SK-N-SH (cell line): Measurements from ENCODE around the gene USP40. TPM values are rescaled to one million over a fixed set of nuclear protein-coding genes. Genes with fewer than 3 reads are reported as not detected.
A peak's percentile ranks its signal among the peaks of the same experiment; 100 is the strongest.

Experiments
- CTCF ChIA-PET: fragments of 300-600, 350-600 bp; formaldehyde crosslinking; extraction: SDS; loops from one replicate; lab custom pipeline; 2021; lab: Yijun Ruan, JAX
- POLR2A ChIA-PET: fragments of 350-600 bp; sonication (Branson Sonifier 250); formaldehyde crosslinking; extraction: SDS; loops from one replicate; lab custom pipeline; 2020; ENCODE audit warnings: antibody characterized with exemption, inconsistent platforms; lab: Yijun Ruan, JAX
- DNase-seq: peaks from one replicate; pipeline ENCODE4 v3.0.0; 2012
- H2AFZ ChIP-seq: fragments of 200-600 bp; sonication (generic); 2 replicates; pipeline ENCODE4 v1.8.1; 2016; ENCODE audit warnings: antibody characterized with exemption, mild to moderate bottlenecking, low read depth
- H3F3A ChIP-seq: fragments of 200-600 bp; sonication (generic); replicated peaks from 2 replicates; pipeline ENCODE3; 2016; ENCODE audit warnings: antibody characterized with exemption, mild to moderate bottlenecking; ENCODE audit not compliant: insufficient read depth
- H3K27ac ChIP-seq, 2 experiments: fragments of 200-500 bp in 1 of 2; fragments of 200-600 bp in 1 of 2; sonication (Bioruptor generic) in 1 of 2; sonication (generic), shearing (Covaris generic) in 1 of 2; 2 replicates each; pipeline versions ENCODE4 v1.5.1 to v1.6.1; 2014 to 2016; ENCODE audit warnings: low read depth in 2 of 2, inconsistent platforms in 1 of 2, low read length in 1 of 2, mild to moderate bottlenecking in 1 of 2, mixed read lengths in 1 of 2
- H3K27me3 ChIP-seq: fragments of 200-600 bp; sonication (generic), shearing (Covaris generic); 2 replicates; pipeline ENCODE4 v1.6.1; 2016; ENCODE audit warnings: mixed run types; ENCODE audit not compliant: insufficient read depth
- H3K36me3 ChIP-seq, 2 experiments: fragments of 200-500 bp in 1 of 2; fragments of 200-600 bp in 1 of 2; sonication (Bioruptor generic) in 1 of 2; sonication (generic) in 1 of 2; replicated peaks in 1 of 2; 2 replicates each; pipeline versions ENCODE3 to v1.5.1; 2014 to 2016; ENCODE audit warnings: low read length in 1 of 2, mild to moderate bottlenecking in 1 of 2; ENCODE audit not compliant: insufficient read depth in 2 of 2, control insufficient read depth in 1 of 2
- H3K4me1 ChIP-seq, 2 experiments: fragments of 200-500 bp in 1 of 2; fragments of 200-600 bp in 1 of 2; sonication (Bioruptor generic) in 1 of 2; sonication (generic), shearing (Covaris generic) in 1 of 2; 2 replicates each; pipeline versions ENCODE4 v1.5.1 to v1.6.1; 2014 to 2016; ENCODE audit warnings: low read depth in 1 of 2, low read length in 1 of 2, mixed run types in 1 of 2; ENCODE audit not compliant: insufficient read depth in 2 of 2, control insufficient read depth in 1 of 2
- H3K4me2 ChIP-seq: fragments of 200-600 bp; sonication (generic), shearing (Covaris generic); 2 replicates; pipeline ENCODE4 v1.6.1; 2017; ENCODE audit warnings: mixed run types
- H3K4me3 ChIP-seq, 2 experiments: fragments of 200-500 bp in 1 of 2; fragments of 200-600 bp in 1 of 2; sonication (Bioruptor generic) in 1 of 2; sonication (generic), shearing (Covaris generic) in 1 of 2; 2 replicates each; pipeline versions ENCODE4 v1.5.1 to v1.8.1; 2014 to 2016; ENCODE audit warnings: low read depth in 2 of 2, inconsistent platforms in 1 of 2, low read length in 1 of 2, mild to moderate bottlenecking in 1 of 2, mixed read lengths in 1 of 2, moderate library complexity in 1 of 2
- H3K79me2 ChIP-seq: fragments of 200-600 bp; sonication (generic); 2 replicates; pipeline ENCODE4 v1.8.1; 2017; ENCODE audit warnings: mild to moderate bottlenecking; ENCODE audit not compliant: insufficient read depth
- H3K9ac ChIP-seq: fragments of 200-600 bp; sonication (generic); 2 replicates; pipeline ENCODE4 v1.6.1; 2017; ENCODE audit warnings: mixed run types
- H3K9me2 ChIP-seq: fragments of 200-600 bp; sonication (generic); 2 replicates; pipeline ENCODE4 v1.6.1; 2017; ENCODE audit warnings: mixed run types
- H3K9me3 ChIP-seq: fragments of 200-600 bp; sonication (generic); 2 replicates; pipeline ENCODE4 v1.6.1; 2017; ENCODE audit warnings: mixed run types, mild to moderate bottlenecking, moderate library complexity
- H4K20me1 ChIP-seq: fragments of 200-600 bp; sonication (generic); 2 replicates; pipeline ENCODE4 v1.6.1; 2017; ENCODE audit warnings: mild to moderate bottlenecking, mixed run types; ENCODE audit not compliant: insufficient read depth
- CHD2 ChIP-seq: fragments of 150-350 bp; IDR thresholded peaks from 2 replicates; pipeline ENCODE4 v1.6.1; 2018; ENCODE audit warnings: low read length; ENCODE audit not compliant: partially characterized antibody
- EP300 ChIP-seq, 2 experiments: IDR thresholded peaks; 2 replicates each; pipeline versions ENCODE4 v1.4.0 to v1.6.1; 2012; ENCODE audit warnings: borderline replicate concordance in 1 of 2, low read depth in 1 of 2, low read length in 1 of 2
- EZH2phosphoT487 ChIP-seq: fragments of 200-600 bp; sonication (generic); IDR thresholded peaks from 2 replicates; pipeline ENCODE4 v1.6.1; 2017; ENCODE audit warnings: low read depth, mixed run types, mild to moderate bottlenecking, antibody characterized with exemption, moderate library complexity, borderline replicate concordance
- GATA2 ChIP-seq: sonication (generic); formaldehyde crosslinking; IDR thresholded peaks from 2 replicates; pipeline ENCODE4 v1.5.0; 2020; ENCODE audit warnings: mild to moderate bottlenecking, missing genetic modification reagents
- JUND ChIP-seq: IDR thresholded peaks from 2 replicates; pipeline ENCODE4 v1.4.0; 2012
- NRF1 ChIP-seq: IDR thresholded peaks from 2 replicates; pipeline ENCODE4 v1.6.1; 2012; ENCODE audit warnings: low read depth, mild to moderate bottlenecking, low read length
- RAD21 ChIP-seq: IDR thresholded peaks from 2 replicates; pipeline ENCODE4 v1.6.1; 2012; ENCODE audit warnings: mild to moderate bottlenecking, low read length
- SIN3A ChIP-seq: IDR thresholded peaks from 2 replicates; pipeline ENCODE4 v1.6.1; 2012; ENCODE audit warnings: low read depth, mild to moderate bottlenecking, low read length, moderate library complexity, borderline replicate concordance
- TCF12 ChIP-seq: IDR thresholded peaks from 2 replicates; pipeline ENCODE4 v1.4.0; 2012
- YY1 ChIP-seq: IDR thresholded peaks from 2 replicates; pipeline ENCODE4 v1.4.0; 2012; ENCODE audit warnings: low read depth, mild to moderate bottlenecking
- WGBS: methylation state at CpG from one replicate; pipeline ENCODE4 v1.1.6; 2017; ENCODE audit warnings: low lambda C conversion rate; 5-methylcytosine and 5-hydroxymethylcytosine counted together
- polyA plus RNA-seq, 3 experiments: library from polyadenylated mRNA; depleted of rRNA; stranded (reverse); fragments of >200 nt; gene quantifications; 2 replicates each; pipeline ENCODE4 v1.2.3, GENCODE V29; 2012
- TF ChIP-seq, protein P1 (sequence below): IDR thresholded peaks from 2 replicates; pipeline ENCODE4 v1.6.1; 2012; ENCODE audit warnings: mild to moderate bottlenecking, low read depth, low read length, moderate library complexity
- TF ChIP-seq, protein P2 (sequence below): fragments of 150-350 bp; IDR thresholded peaks from 2 replicates; pipeline ENCODE4 v1.6.1; 2017; ENCODE audit warnings: antibody characterized with exemption, low read length, low read depth, borderline replicate concordance

USP40 gene
- polyA plus RNA-seq, 1 of the 3 experiments (the other 2 are of a cell fraction), result 37.0 TPM

DNA sequence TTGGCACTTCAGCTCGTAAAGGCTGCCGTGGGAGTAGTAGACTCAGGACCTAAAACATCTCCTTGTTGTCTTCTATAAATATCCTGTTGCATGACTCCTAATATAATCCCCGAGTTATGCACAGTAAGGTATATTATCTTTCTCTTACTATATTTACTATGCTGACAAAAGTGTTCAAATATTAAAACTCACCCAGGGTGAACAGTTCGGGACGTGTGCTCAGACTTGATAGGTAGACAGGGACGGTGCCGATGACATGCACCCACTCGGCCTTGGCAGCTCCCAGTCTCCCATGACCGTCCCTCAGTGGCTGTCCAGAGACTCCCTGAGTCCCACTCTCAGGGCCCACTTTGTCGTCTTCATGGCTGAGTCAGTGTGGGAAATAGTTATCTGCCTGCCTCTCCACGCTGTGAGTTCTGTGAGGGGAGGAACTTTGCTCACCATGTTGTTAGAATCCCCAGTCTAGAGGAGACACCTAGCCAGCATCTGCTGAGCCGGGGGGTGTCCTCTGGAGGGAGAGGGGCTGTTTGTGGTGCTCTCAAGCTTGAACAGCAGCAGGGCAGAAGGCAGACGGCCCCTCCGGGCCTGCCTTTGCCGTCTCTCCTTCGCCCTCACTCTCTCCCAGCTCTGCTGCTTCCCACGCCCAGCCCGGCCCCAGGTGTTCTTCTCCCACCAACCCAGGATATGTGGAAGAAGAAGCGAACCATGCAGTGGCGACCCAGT lies 137.2 kb downstream of the USP40 start:
- peaks cover 0 to 34% of the 10 kb centered on the region in 2 experiments; a peak in 3 of 4 replicates for H3K4me1 ChIP-seq
- H3K79me2 ChIP-seq, result peaks cover 75% of the 10 kb centered on the region
- peaks cover 0 to 3% of the 10 kb centered on the region in 2 experiments for H3K36me3 ChIP-seq
- no peak for DNase-seq
- TF ChIP-seq JUND, result no peak
- no peak for TF ChIP-seq SIN3A
- no peak for TF ChIP-seq GATA2 (CRISPR knock-in tag)
- no peak for TF ChIP-seq YY1
- no peak for TF ChIP-seq EP300 (IDR thresholded peaks at IDR 0.05; ENCODE audit: borderline replicate concordance in 1 of 2, low read depth in 1 of 2, low read length in 1 of 2)
- TF ChIP-seq, all 33 proteins: peak for 0
- H3K27ac ChIP-seq, result peak overlapping the region; percentile 24 to 92; a peak in 3 of 4 replicates
- H3F3A ChIP-seq, result peaks cover 15% of the 10 kb centered on the region
- H3K4me3 ChIP-seq, result no peak overlapping the region
- CTCF ChIA-PET, result interaction anchor here (0.9 to 5.1 kb wide), 2 partner anchors 12 to 15 kb away, joined by 3 to 29 read pairs; no protein-coding TSS in a partner anchor
- no peak overlapping the region for H2AFZ ChIP-seq
- H3K4me2 ChIP-seq, result peak overlapping the region; percentile 54; the same call in 1 of the 2 replicates
- no peaks in the 10 kb centered on the region for H3K9me3 ChIP-seq
- H4K20me1 ChIP-seq, result no peaks in the 10 kb centered on the region
- peak overlapping the region; percentile 46; the same call in 1 of the 2 replicates for H3K9ac ChIP-seq
- 82% methylated on average over 18 of the region's 20 CpGs for WGBS
- POLR2A ChIA-PET, result no interaction called here
- no peaks in the 10 kb centered on the region for H3K9me2 ChIP-seq
- H3K27me3 ChIP-seq, result no peaks in the 10 kb centered on the region

DNA sequence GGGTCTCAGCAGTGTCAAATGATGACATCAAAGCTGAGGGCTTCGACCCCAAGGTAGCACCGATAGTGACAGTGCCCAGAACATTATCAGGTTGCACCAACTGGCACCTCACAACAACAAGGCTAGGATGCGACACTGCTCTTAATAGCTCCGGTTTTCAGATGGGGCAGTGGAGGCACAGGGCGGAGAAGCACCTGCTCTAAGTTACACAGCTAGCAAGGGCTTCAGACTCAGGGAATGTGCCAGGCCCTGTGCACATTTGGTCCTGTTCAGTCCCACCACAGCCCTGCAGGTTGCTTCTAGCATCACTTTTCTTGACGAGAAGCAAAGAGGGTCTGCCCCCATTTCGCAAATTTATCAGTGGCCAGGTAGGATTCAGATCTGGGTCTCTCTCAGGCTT lies 138.1 kb downstream of the USP40 start:
- peak overlapping the region in 1 of 2 experiments; percentile 92; a peak in 1 of 4 replicates for H3K27ac ChIP-seq
- DNase-seq, result no peak
- POLR2A ChIA-PET, result no interaction called here
- CTCF ChIA-PET, result interaction anchor here (5.1 kb wide), 1 partner anchor 16 kb away, joined by 29 read pairs; no protein-coding TSS in a partner anchor
- 99% methylated on average over 5 of the region's 7 CpGs for WGBS
- H2AFZ ChIP-seq, result no peak overlapping the region
- no peaks in the 10 kb centered on the region for H3K27me3 ChIP-seq
- no peak overlapping the region for H3K4me3 ChIP-seq
- 0 out of 2 replicates have a peak overlapping the region, but pooled peaks have one; percentile 54 for H3K4me2 ChIP-seq
- H3K4me1 ChIP-seq, result peaks cover 0 to 34% of the 10 kb centered on the region in 2 experiments; a peak in 3 of 4 replicates
- H3K79me2 ChIP-seq, result peaks cover 81% of the 10 kb centered on the region
- H3F3A ChIP-seq, result peaks cover 15% of the 10 kb centered on the region
- no peak overlapping the region for H3K9ac ChIP-seq
- no peaks in the 10 kb centered on the region for H3K9me2 ChIP-seq
- H3K36me3 ChIP-seq, result peaks cover 0 to 3% of the 10 kb centered on the region in 2 experiments
- no peaks in the 10 kb centered on the region for H4K20me1 ChIP-seq
- TF ChIP-seq EZH2phosphoT487, result no peak
- TF ChIP-seq, protein P1, sequence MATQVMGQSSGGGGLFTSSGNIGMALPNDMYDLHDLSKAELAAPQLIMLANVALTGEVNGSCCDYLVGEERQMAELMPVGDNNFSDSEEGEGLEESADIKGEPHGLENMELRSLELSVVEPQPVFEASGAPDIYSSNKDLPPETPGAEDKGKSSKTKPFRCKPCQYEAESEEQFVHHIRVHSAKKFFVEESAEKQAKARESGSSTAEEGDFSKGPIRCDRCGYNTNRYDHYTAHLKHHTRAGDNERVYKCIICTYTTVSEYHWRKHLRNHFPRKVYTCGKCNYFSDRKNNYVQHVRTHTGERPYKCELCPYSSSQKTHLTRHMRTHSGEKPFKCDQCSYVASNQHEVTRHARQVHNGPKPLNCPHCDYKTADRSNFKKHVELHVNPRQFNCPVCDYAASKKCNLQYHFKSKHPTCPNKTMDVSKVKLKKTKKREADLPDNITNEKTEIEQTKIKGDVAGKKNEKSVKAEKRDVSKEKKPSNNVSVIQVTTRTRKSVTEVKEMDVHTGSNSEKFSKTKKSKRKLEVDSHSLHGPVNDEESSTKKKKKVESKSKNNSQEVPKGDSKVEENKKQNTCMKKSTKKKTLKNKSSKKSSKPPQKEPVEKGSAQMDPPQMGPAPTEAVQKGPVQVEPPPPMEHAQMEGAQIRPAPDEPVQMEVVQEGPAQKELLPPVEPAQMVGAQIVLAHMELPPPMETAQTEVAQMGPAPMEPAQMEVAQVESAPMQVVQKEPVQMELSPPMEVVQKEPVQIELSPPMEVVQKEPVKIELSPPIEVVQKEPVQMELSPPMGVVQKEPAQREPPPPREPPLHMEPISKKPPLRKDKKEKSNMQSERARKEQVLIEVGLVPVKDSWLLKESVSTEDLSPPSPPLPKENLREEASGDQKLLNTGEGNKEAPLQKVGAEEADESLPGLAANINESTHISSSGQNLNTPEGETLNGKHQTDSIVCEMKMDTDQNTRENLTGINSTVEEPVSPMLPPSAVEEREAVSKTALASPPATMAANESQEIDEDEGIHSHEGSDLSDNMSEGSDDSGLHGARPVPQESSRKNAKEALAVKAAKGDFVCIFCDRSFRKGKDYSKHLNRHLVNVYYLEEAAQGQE, result no peak
- TF ChIP-seq CHD2, result no peak
- TF ChIP-seq, protein P2, sequence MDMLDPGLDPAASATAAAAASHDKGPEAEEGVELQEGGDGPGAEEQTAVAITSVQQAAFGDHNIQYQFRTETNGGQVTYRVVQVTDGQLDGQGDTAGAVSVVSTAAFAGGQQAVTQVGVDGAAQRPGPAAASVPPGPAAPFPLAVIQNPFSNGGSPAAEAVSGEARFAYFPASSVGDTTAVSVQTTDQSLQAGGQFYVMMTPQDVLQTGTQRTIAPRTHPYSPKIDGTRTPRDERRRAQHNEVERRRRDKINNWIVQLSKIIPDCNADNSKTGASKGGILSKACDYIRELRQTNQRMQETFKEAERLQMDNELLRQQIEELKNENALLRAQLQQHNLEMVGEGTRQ, result no peak
- TF ChIP-seq TCF12, result no peak
- no peak for TF ChIP-seq RAD21
- no peak for TF ChIP-seq NRF1
- no peak for TF ChIP-seq SIN3A
- H3K9me3 ChIP-seq, result no peaks in the 10 kb centered on the region
